Retinal pigment epithelial cell (primary cell): ENCODE measurements around the gene RAD1.
A peak's percentile ranks its signal among the peaks of the same experiment; 100 is the strongest.

ENCODE experiments used
- DNase-seq: peaks from one replicate; pipeline ENCODE4 v3.0.0-alpha.2; 2010; ENCODE audit warnings: low read depth
- H3K4me3 ChIP-seq: 2 replicates; pipeline ENCODE4 v1.5.1; 2011; ENCODE audit warnings: mild to moderate bottlenecking, low read length, control low read depth, moderate library complexity
- TF ChIP-seq, protein P1 (sequence below): conservative IDR thresholded peaks from 2 replicates; pipeline ENCODE4 v1.5.1; 2011; ENCODE audit warnings: low read depth, low read length, control low read depth, inconsistent platforms

RAD1 gene

DNA sequence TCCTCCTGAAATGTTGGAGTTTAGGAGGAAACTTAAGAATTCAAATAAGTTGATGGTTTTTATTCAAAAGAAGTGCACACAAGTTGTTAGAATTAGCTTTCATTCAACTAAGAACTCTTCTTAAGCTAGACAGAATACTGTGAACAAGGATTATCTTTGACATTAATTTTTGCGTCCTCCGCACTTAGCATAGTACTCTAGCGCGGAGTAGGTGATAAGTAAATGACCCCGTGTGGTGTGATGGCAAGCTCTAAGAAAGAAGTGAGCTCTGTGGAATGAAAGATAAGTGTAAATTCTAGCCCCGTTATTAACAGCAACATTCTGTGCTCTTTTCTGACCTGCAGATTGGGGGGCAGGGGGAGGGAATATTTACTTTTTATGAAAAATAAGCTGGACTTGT, 1.2 kb upstream of the RAD1 start:
- DNase-seq, result no peak
- peak overlapping the region; percentile 97 for H3K4me3 ChIP-seq
- TF ChIP-seq, protein P1, sequence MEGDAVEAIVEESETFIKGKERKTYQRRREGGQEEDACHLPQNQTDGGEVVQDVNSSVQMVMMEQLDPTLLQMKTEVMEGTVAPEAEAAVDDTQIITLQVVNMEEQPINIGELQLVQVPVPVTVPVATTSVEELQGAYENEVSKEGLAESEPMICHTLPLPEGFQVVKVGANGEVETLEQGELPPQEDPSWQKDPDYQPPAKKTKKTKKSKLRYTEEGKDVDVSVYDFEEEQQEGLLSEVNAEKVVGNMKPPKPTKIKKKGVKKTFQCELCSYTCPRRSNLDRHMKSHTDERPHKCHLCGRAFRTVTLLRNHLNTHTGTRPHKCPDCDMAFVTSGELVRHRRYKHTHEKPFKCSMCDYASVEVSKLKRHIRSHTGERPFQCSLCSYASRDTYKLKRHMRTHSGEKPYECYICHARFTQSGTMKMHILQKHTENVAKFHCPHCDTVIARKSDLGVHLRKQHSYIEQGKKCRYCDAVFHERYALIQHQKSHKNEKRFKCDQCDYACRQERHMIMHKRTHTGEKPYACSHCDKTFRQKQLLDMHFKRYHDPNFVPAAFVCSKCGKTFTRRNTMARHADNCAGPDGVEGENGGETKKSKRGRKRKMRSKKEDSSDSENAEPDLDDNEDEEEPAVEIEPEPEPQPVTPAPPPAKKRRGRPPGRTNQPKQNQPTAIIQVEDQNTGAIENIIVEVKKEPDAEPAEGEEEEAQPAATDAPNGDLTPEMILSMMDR, result no peak

DNA sequence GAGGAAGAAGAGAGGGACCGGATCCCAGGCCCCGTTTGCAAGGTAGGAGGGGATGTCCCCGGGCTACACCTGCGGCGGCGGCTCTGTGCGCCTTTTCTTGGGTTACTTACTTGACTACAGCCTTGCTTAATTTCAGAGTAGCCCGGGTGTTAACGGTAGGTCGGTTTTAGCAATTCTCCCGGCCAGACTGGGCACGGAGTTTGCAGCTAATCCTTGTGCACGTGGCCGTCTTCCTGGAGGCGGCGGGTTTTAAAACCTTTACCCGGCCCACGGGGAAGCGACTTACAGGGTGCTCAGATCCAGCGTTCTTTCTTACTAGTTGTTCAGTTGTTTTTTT, 520 bp upstream of the RAD1 start:
- peak overlapping the region; percentile 97 for H3K4me3 ChIP-seq
- no peak for DNase-seq
- TF ChIP-seq, protein P1, result no peak

DNA sequence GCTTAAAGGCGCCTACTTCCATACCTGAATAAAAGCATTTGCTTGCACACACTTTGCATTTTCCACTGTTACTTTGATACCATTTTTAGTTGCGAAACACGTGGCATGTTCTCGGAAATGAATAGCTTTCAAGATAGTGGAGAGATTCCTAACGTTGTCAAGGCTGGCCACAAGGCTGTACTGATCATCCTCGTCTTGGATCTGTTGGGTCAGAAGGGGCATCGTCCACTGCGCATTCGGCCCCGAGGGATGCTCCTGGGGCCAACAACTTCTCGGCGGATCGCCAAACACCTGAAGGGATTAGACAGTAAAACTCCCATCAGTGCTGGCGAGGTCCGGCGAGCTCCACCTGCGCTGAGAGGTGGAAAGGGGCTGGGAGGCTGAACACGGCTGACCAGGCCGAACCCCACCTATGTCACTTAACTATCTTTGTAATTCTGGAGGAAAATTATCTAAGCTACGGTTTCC, 599 bp downstream of the RAD1 start:
- DNase-seq, result no peak
- H3K4me3 ChIP-seq, result peak overlapping the region; percentile 97
- TF ChIP-seq, protein P1, result no peak

DNA sequence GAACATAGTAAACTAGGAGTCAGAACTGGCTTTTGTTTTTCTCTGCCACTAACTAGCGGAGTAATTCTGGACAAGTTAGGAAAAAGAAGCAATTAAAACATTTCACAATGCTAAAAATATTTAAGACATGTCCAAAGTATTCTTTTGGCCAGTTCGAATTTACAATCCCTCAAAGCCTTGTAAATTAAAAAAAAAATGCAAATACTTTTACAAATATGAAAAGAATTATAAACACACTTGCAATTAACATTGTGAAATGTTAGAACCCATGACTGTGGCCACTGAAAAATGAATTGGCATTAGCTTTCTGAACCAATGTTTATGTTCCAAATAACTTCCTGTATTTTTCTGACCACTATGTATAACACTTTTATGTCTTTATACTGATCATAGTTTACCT, 2.2 kb downstream of the RAD1 start:
- no peak overlapping the region for H3K4me3 ChIP-seq
- DNase-seq, result no peak
- TF ChIP-seq, protein P1, result no peak

DNA sequence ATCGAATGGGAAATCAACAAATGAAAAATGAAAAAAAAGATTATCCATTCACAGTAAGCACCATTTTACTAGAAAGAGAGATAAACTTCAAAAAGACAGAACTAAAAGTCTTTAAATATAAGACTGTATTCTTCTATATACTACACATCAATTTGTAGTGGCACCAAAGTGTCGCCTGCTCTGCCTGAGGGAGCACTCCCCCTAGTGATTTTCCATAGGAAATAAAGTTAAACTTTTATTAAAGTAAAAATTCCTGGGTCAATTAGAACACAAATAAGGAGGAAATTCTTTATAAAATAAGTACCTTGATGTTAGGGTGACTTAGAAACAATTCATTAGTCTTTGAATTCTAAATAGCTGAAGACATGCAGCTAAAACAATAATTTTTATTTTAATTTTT, 9.7 kb downstream of the RAD1 start:
- H3K4me3 ChIP-seq, result no peak overlapping the region
- TF ChIP-seq, protein P1, result peak; percentile 64
- no peak for DNase-seq

DNA sequence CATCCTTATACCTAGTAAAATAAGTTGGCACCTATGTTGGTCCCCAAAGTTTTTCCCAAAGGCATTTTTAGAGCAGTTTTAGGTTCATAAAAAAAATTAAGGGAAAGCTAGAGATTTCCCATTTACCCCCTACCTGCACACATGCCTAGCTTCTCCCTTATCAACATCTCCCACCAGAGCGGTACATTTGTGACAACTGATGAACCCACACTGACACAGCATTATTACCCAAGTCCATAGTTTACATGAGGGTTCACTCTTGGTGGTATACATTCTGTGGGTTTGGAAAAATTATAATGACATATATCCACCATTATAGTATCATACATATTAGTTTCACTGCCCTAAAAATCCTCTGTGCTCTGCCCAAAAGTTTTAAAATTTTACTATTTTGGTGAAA, 12.0 kb downstream of the RAD1 start:
- DNase-seq, result no peak
- TF ChIP-seq, protein P1, result no peak
- H3K4me3 ChIP-seq, result no peak overlapping the region

DNA sequence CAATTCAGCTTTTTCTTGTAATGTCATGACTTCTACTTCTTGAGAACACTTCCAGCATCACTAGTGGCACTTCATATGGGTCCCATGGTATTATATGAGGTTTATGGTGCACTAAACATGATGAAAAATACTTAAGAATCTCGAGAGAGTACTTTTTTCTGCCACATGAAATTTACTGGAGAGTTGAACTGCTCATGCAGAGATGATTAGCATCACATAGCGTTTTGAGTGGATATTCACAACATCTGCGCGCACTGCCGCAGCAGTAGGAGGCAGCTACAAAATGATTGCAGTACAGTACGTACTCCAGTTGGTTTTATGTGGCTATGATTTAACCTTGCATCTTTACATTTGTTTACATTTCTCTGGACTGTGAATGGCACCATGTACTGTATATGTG, 14.7 kb downstream of the RAD1 start:
- TF ChIP-seq, protein P1, result no peak
- no peak for DNase-seq
- H3K4me3 ChIP-seq, result no peak overlapping the region
